Measurements from ENCODE around the gene LENG8.
"Not testable (repeated sequence)": the region's sequence is repeated elsewhere in the genome, so short reads cannot be mapped to it uniquely, and the experiment has no call there.

Gene LENG8

DNA sequence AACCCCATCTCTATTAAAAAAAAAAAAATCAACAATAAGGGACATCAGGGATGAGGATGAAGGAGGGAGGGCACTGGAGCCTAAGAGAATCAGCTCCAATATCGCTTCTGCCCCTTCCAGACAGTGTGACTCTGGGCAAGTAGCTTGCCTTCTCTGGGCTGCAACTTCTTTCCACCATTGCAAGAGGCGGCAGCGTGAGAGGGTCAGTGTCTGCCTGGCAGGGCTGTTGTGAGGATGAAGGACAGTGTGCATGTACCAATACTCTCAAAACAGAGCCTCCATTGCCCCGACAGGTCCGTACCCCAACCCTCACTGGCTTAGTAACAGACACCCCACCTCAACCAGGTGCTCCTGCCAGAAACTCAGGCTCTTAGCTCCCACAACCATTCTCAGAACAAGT, 15.3 kb upstream of the LENG8 start:
- FAIRE-seq: no peak
- no peak for DNase-seq (ENCODE audit: insufficient read length)
- TF ChIP-seq POLR2A (IDR thresholded peaks at IDR 0.05; ENCODE audit: low read depth, low read length) (no peak), POLR2AphosphoS5 (IDR thresholded peaks at IDR 0.05; ENCODE audit: low read depth, low read length) (no peak), TAF1 (IDR thresholded peaks at IDR 0.05; ENCODE audit: borderline replicate concordance, low read depth, low read length) (no peak)

DNA sequence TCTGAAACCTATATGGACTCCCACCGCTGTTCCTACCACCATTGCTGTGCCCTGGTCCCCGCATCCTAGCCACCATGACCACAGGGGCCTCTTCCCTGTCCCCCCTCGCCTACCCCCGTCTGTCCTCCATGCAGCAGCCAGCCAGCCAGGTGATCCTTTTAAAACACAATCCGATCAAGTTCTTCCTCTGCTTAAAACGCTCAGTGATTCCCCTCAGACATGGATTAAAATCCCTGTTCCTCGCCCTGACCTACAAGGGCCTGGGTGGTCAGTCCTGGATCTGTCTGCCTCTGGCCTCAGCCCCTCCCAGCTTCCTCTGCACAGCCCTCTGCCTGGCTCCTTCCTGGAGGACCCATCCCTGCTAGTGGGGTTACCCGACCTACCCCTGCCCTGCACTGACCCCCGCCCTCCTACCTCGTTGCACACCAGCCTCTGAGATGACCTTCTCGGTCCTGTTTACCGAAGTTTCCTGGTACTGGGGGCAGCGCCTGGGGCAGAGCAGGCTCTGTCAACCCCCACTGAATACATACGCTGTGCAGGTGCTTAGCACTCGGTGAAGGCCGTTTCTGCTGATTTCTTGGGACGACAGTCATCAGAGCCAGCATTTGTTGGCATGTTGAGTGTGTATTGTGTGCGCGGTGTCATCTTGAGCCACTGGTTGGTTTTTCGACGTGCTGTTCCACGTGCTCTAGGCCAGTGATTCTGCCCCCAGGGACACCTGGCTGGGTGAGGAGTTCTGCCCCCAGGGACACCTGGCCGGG, 14.7 kb upstream of the LENG8 start:
- no peak for TF ChIP-seq POLR2AphosphoS5 (IDR thresholded peaks at IDR 0.05; ENCODE audit: low read depth, low read length)
- no peak for TF ChIP-seq POLR2A (IDR thresholded peaks at IDR 0.05; ENCODE audit: low read depth, low read length)
- TF ChIP-seq TAF1 (IDR thresholded peaks at IDR 0.05; ENCODE audit: borderline replicate concordance, low read depth, low read length): no peak
- DNase-seq (ENCODE audit: insufficient read length) (no peak), FAIRE-seq (no peak)

DNA sequence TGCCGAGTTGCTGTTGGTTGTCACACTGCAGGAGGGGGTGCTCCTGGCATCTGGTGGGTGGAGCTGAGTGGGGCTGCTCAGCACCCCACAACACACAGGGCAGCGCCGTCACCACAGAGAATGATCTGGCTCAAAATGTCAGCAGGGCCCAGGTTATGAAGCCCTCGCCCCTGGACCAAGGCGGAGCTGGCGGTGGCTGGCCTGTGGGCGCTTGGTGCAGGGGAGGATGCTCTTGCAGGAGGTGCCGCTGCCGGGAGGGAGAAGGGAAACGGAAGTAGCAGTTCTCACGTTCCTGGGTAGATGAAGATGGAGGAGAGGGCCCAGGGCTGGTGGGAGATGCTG, 14.2 kb upstream of the LENG8 start:
- TF ChIP-seq TAF1 (IDR thresholded peaks at IDR 0.05; ENCODE audit: borderline replicate concordance, low read depth, low read length) (no peak), POLR2A (IDR thresholded peaks at IDR 0.05; ENCODE audit: low read depth, low read length) (no peak), POLR2AphosphoS5 (IDR thresholded peaks at IDR 0.05; ENCODE audit: low read depth, low read length) (no peak)
- no peak for FAIRE-seq

DNA sequence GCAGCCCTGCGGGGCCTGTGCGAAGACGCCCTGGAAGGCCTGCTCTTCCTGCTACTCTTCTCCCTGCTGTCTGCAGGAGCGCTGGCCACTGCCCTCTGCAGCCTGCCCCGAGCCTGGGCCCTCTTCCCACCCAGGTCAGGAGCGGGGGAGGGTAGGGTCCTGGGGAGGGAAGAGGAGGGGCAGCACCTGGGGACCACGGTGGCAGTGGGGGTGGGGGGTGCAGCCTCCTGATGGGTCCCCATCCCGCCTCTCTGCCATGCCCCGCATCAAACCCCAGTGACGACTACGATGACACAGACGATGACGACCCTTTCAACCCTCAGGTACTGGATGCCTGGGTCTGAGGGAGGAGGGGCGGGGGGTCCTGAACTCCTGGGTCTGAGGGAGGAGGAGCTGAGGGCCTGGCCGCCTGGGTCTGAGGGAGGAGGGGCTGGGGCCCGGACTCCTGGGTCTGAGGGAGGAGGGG, 13.4 kb upstream of the LENG8 start:
- FAIRE-seq (no peak), DNase-seq (ENCODE audit: insufficient read length) (no peak)
- TF ChIP-seq TAF1 (IDR thresholded peaks at IDR 0.05; ENCODE audit: borderline replicate concordance, low read depth, low read length): no peak

More for the DNA sequence above, 14.2 kb upstream of the LENG8 start:
- DNase-seq (ENCODE audit: insufficient read length): no peak

DNA sequence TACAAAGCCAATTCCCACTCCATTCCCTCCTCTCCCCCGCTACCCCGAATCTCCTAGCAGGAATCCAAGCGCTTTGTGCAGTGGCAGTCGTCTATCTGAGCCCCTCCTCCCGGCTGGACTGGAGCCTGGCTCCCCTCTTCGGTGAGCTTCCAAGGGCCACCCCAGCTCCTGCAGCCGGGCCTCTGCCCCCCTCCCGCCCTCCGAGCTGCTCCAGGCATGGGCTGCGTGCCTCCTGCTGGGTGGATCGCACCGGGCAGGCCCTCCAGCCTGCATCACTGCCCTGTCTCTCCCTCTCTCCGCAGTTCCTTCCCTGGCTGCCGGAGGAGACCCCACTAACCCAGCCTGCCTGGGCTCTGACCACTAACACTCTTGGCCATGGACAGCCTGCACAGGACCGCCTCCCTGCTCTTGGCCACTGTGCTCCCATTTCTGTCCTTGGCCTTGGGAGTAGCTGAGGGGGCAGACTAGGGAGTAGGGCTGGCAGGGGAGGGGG, 12.9 kb upstream of the LENG8 start:
- no peak for DNase-seq (ENCODE audit: insufficient read length)
- FAIRE-seq: no peak
- TF ChIP-seq TAF1 (IDR thresholded peaks at IDR 0.05; ENCODE audit: borderline replicate concordance, low read depth, low read length): no peak
- no peak for TF ChIP-seq POLR2A (IDR thresholded peaks at IDR 0.05; ENCODE audit: low read depth, low read length)
- TF ChIP-seq POLR2AphosphoS5 (IDR thresholded peaks at IDR 0.05; ENCODE audit: low read depth, low read length): no peak

DNA sequence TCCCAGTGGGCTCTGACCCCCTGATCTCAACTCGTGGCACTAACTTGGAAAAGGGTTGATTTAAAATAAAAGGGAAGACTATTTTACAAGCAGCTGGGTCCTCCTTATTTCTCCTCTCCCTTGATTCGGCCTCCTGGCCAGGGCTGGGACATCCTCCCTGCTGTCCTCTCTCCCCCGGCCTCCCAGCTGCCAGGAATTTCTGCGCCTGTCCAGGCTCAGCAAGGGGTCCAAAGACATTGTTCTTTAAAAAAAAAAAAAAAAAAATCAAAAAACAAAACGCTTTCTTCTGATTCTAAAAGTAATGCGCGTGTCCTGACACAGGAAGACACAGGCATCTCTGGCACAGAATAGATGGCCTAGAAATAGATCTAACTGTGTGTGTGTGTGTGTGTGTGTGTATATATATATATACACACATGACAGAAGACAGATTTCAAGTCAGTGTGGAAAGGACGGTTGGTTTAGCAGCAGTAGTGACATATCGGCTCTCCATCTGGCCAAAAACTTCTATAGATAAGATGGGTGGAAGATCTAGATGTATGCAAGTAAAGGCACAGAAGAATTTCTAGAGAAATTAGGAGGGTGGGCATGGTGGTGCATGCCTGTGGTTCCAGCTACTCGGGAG, 12.3 kb upstream of the LENG8 start:
- no peak for FAIRE-seq
- no peak for DNase-seq (ENCODE audit: insufficient read length)
- TF ChIP-seq POLR2AphosphoS5 (IDR thresholded peaks at IDR 0.05; ENCODE audit: low read depth, low read length) (no peak), TAF1 (IDR thresholded peaks at IDR 0.05; ENCODE audit: borderline replicate concordance, low read depth, low read length) (no peak), POLR2A (IDR thresholded peaks at IDR 0.05; ENCODE audit: low read depth, low read length) (no peak)

GRCh38 chr19:54439174-54439851, 9.7 kb upstream of the LENG8 start:
- DNase-seq (ENCODE audit: insufficient read length) (no peak), FAIRE-seq (no peak)
- TF ChIP-seq TAF1 (IDR thresholded peaks at IDR 0.05; ENCODE audit: borderline replicate concordance, low read depth, low read length): no peak
- no peak for TF ChIP-seq POLR2AphosphoS5 (IDR thresholded peaks at IDR 0.05; ENCODE audit: low read depth, low read length)
- no peak for TF ChIP-seq POLR2A (IDR thresholded peaks at IDR 0.05; ENCODE audit: low read depth, low read length)

DNA sequence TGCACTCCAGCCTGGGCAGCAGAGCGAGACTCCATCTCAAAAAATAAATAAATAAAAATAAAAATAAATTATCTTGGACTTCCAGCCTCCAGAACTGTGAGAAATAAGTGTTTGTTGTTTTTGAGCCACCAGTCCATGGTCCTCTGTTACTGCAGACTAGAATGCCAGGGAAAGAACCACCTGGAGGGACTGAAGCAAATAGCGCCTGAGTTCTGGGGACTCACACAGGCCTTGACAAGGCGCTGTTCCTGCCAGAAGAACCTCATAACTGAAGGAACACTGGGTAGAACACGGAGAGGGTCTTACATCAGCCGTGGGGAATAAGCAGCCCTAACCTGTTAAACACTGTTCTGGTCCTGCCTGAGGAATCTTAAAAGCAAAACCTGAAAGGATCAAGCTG, 8.4 kb upstream of the LENG8 start:
- TF ChIP-seq POLR2A (IDR thresholded peaks at IDR 0.05; ENCODE audit: low read depth, low read length): no peak
- no peak for TF ChIP-seq POLR2AphosphoS5 (IDR thresholded peaks at IDR 0.05; ENCODE audit: low read depth, low read length)
- no peak for TF ChIP-seq TAF1 (IDR thresholded peaks at IDR 0.05; ENCODE audit: borderline replicate concordance, low read depth, low read length)
- DNase-seq (ENCODE audit: insufficient read length) (no peak), FAIRE-seq (no peak)

- TF ChIP-seq TAF1 (IDR thresholded peaks at IDR 0.05; ENCODE audit: borderline replicate concordance, low read depth, low read length) (no peak), POLR2AphosphoS5 (IDR thresholded peaks at IDR 0.05; ENCODE audit: low read depth, low read length) (no peak), POLR2A (IDR thresholded peaks at IDR 0.05; ENCODE audit: low read depth, low read length) (no peak)
- FAIRE-seq (no peak), DNase-seq (ENCODE audit: insufficient read length) (no peak)
These were observed 4.3 kb upstream of the LENG8 start for GRCh38 chr19:54444737-54445136.

GRCh38 chr19:54446349-54446748, 2.6 kb upstream of the LENG8 start:
- not testable (repeated sequence) for DNase-seq (ENCODE audit: insufficient read length); FAIRE-seq

GRCh38 chr19:54448040-54448773, 792 bp upstream of the LENG8 start:
- TF ChIP-seq TAF1 (IDR thresholded peaks at IDR 0.05; ENCODE audit: borderline replicate concordance, low read depth, low read length) (0 out of 2 replicates have a peak, but pooled peaks have one; percentile 45), POLR2A (IDR thresholded peaks at IDR 0.05; ENCODE audit: low read depth, low read length) (no peak), POLR2AphosphoS5 (IDR thresholded peaks at IDR 0.05; ENCODE audit: low read depth, low read length) (0 out of 2 replicates have a peak, but pooled peaks have one; percentile 18)
- FAIRE-seq (peak; percentile 58), DNase-seq (ENCODE audit: insufficient read length) (no peak)
